ENCODE data around the gene NPAS4. TPM values are rescaled to one million over a fixed set of nuclear protein-coding genes. Genes with fewer than 3 reads are reported as not detected.

NPAS4 gene
- polyA plus RNA-seq, 2 donors: 0.16 to 0.31 TPM

GRCh38 chr11:66471142-66471541, 50.3 kb downstream of the NPAS4 start:
- Histone ChIP-seq H3K27ac (ENCODE audit: low read depth in 2 of 2, low read length in 1 of 2) (no peak overlapping the region), H3K27me3 (ENCODE audit: control insufficient read depth in 1 of 2, insufficient read depth in 2 of 2, low read length in 2 of 2) (no peaks in the 10 kb centered on the region), H3K4me1 (ENCODE audit: control insufficient read depth in 2 of 2, insufficient read depth in 2 of 2, low read length in 1 of 2) (peaks cover 2 to 5% of the 10 kb centered on the region in 2 donors), H3K9me3 (ENCODE audit: control insufficient read depth in 2 of 2, insufficient read depth in 1 of 2, low read depth in 1 of 2, low read length in 1 of 2) (no peaks in the 10 kb centered on the region), H3K4me3 (ENCODE audit: low read depth in 1 of 2, low read length in 2 of 2) (no peak overlapping the region), H3K36me3 (ENCODE audit: control insufficient read depth in 2 of 2, insufficient read depth in 2 of 2, low read length in 1 of 2) (peaks cover 0 to 19% of the 10 kb centered on the region in 2 donors)
- WGBS, 2 donors: 95% methylated on average over 16 of the region's 16 CpGs

- Histone ChIP-seq H3K9me3 (ENCODE audit: control insufficient read depth in 2 of 2, insufficient read depth in 1 of 2, low read depth in 1 of 2, low read length in 1 of 2) (no peaks in the 10 kb centered on the region), H3K36me3 (ENCODE audit: control insufficient read depth in 2 of 2, insufficient read depth in 2 of 2, low read length in 1 of 2) (peaks cover 0 to 21% of the 10 kb centered on the region in 2 donors), H3K4me3 (ENCODE audit: low read depth in 1 of 2, low read length in 2 of 2) (no peak overlapping the region), H3K27ac (ENCODE audit: low read depth in 2 of 2, low read length in 1 of 2) (no peak overlapping the region), H3K4me1 (ENCODE audit: control insufficient read depth in 2 of 2, insufficient read depth in 2 of 2, low read length in 1 of 2) (peaks cover 0 to 5% of the 10 kb centered on the region in 2 donors), H3K27me3 (ENCODE audit: control insufficient read depth in 1 of 2, insufficient read depth in 2 of 2, low read length in 2 of 2) (no peaks in the 10 kb centered on the region)
- WGBS, 2 donors: 89 to 92% methylated on average over 9 of the region's 9 CpGs
Observed at GRCh38 chr11:66472054-66472453, 51.2 kb downstream of the NPAS4 start.

DNA sequence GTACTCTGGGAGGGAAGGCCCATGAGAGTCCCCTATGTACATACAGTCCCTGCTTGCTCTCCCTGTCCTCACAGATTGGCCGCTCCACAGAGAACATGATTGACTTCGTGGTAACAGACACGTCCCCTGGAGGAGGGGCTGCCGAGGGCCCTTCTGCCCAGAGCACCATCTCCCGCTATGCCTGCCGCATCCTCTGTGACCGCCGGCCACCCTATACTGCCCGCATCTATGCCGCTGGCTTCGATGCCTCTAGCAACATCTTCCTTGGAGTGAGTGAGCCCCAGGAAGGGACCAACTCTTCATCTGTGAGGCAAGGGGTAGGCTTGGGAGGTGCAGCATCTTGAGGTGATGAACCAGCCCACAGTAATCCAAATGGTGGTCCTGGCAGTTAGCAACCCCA, 52.3 kb downstream of the NPAS4 start:
- Histone ChIP-seq H3K36me3 (ENCODE audit: control insufficient read depth in 2 of 2, insufficient read depth in 2 of 2, low read length in 1 of 2) (peaks cover 0 to 21% of the 10 kb centered on the region in 2 donors), H3K27me3 (ENCODE audit: control insufficient read depth in 1 of 2, insufficient read depth in 2 of 2, low read length in 2 of 2) (no peaks in the 10 kb centered on the region), H3K4me1 (ENCODE audit: control insufficient read depth in 2 of 2, insufficient read depth in 2 of 2, low read length in 1 of 2) (peaks cover 0 to 5% of the 10 kb centered on the region in 2 donors), H3K27ac (ENCODE audit: low read depth in 2 of 2, low read length in 1 of 2) (no peak overlapping the region), H3K4me3 (ENCODE audit: low read depth in 1 of 2, low read length in 2 of 2) (no peak overlapping the region), H3K9me3 (ENCODE audit: control insufficient read depth in 2 of 2, insufficient read depth in 1 of 2, low read depth in 1 of 2, low read length in 1 of 2) (no peaks in the 10 kb centered on the region)
- WGBS, 2 donors: 89 to 91% methylated on average over 11 of the region's 11 CpGs

DNA sequence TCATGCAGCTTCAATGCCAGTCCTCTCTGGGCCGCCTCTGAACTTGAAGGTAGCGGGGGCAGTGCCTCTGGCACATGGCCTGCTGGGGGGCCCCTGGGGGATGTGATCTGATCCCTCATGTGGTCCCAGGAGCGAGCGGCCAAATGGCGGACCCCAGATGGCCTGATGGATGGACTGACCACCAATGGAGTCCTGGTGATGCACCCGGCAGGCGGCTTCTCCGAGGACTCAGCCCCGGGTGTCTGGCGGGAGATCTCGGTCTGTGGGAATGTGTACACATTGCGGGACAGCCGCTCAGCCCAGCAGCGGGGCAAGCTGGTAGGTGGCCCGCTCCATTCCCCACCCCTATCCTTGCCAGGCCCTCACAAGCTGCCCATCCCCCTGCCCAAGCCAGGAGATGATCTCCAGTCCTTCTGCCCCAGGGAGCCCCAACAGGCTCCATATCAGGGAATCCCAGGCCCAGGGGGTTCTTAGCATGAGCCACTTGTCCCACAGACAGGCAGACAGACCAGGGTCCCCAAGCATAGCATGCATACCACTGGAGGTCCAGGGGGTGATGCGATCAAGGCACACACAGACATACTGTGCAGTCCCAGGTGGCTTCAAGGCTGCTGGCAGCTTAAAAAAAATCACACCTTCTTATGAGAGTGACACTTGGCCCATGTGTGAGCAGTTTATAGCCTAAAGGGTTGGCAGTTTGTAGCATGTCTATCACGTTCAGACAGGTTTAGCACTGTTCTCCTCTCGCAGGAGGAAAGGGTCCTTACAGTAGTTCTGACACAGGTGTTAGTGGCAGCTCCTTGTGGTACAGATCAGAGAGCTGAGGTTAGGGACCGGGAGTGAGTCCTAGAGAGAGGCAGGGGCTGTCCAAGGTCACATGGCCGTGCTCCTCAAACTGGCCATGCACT, 53.0 kb downstream of the NPAS4 start:
- no peaks in the 10 kb centered on the region for H3K9me3 ChIP-seq (ENCODE audit: control insufficient read depth in 2 of 2, insufficient read depth in 1 of 2, low read depth in 1 of 2, low read length in 1 of 2)
- no peak overlapping the region for H3K4me3 ChIP-seq (ENCODE audit: low read depth in 1 of 2, low read length in 2 of 2)
- H3K27ac ChIP-seq (ENCODE audit: low read depth in 2 of 2, low read length in 1 of 2): no peak overlapping the region
- H3K36me3 ChIP-seq (ENCODE audit: control insufficient read depth in 2 of 2, insufficient read depth in 2 of 2, low read length in 1 of 2): peaks cover 0 to 21% of the 10 kb centered on the region in 2 donors
- no peaks in the 10 kb centered on the region for H3K27me3 ChIP-seq (ENCODE audit: control insufficient read depth in 1 of 2, insufficient read depth in 2 of 2, low read length in 2 of 2)
- WGBS, 2 donors: 75 to 85% methylated on average over 20 of the region's 20 CpGs
- H3K4me1 ChIP-seq (ENCODE audit: control insufficient read depth in 2 of 2, insufficient read depth in 2 of 2, low read length in 1 of 2): peaks cover 0 to 5% of the 10 kb centered on the region in 2 donors

GRCh38 chr11:66475349-66476172, 54.7 kb downstream of the NPAS4 start:
- no peak overlapping the region for H3K27ac ChIP-seq (ENCODE audit: low read depth in 2 of 2, low read length in 1 of 2)
- WGBS, 2 donors: 93 to 95% methylated on average over 38 to 44 of the region's 44 CpGs
- no peaks in the 10 kb centered on the region for H3K9me3 ChIP-seq (ENCODE audit: control insufficient read depth in 2 of 2, insufficient read depth in 1 of 2, low read depth in 1 of 2, low read length in 1 of 2)
- no peak overlapping the region for H3K4me3 ChIP-seq (ENCODE audit: low read depth in 1 of 2, low read length in 2 of 2)
- peaks cover 0 to 5% of the 10 kb centered on the region in 2 donors for H3K4me1 ChIP-seq (ENCODE audit: control insufficient read depth in 2 of 2, insufficient read depth in 2 of 2, low read length in 1 of 2)
- H3K36me3 ChIP-seq (ENCODE audit: control insufficient read depth in 2 of 2, insufficient read depth in 2 of 2, low read length in 1 of 2): peaks cover 0 to 19% of the 10 kb centered on the region in 2 donors
- no peaks in the 10 kb centered on the region for H3K27me3 ChIP-seq (ENCODE audit: control insufficient read depth in 1 of 2, insufficient read depth in 2 of 2, low read length in 2 of 2)

Other genes starting within 250 kb of the NPAS4 start
- 10 to 100 TPM; 13.8 to 17.1 TPM for gene KLC2, start 163.3 kb upstream of the NPAS4 start, polyA plus RNA-seq
- 100 to 1,000 TPM; 129 to 156 TPM for gene RAB1B, start 152.4 kb upstream of the NPAS4 start, polyA plus RNA-seq
- gene CNIH2, start 142.9 kb upstream of the NPAS4 start, polyA plus RNA-seq: under 1 TPM; 0.62 to 0.77 TPM
- 10 to 100 TPM; 51.6 to 63.1 TPM for gene YIF1A, start 131.9 kb upstream of the NPAS4 start, polyA plus RNA-seq
- under 1 TPM; 0.01 to 0.04 TPM for gene TMEM151A, start 129.1 kb upstream of the NPAS4 start, polyA plus RNA-seq
- gene CD248, start 104.0 kb upstream of the NPAS4 start, polyA plus RNA-seq: 1 to 10 TPM; 1.4 to 3.3 TPM
- 10 to 100 TPM; 18.1 to 27.3 TPM for gene RIN1, start 84.6 kb upstream of the NPAS4 start, polyA plus RNA-seq
- 10 to 100 TPM; 44.1 to 49.9 TPM for gene BRMS1, start 75.9 kb upstream of the NPAS4 start, polyA plus RNA-seq
- 1 to 10 TPM; 4.9 to 7.0 TPM for gene B4GAT1, start 73.4 kb upstream of the NPAS4 start, polyA plus RNA-seq
- gene SLC29A2, start 49.3 kb upstream of the NPAS4 start, polyA plus RNA-seq: 1 to 10 TPM; 4.7 to 7.8 TPM
- 10 to 100 TPM; 27.2 to 51.1 TPM for gene MRPL11, start 17.8 kb downstream of the NPAS4 start, polyA plus RNA-seq
- gene PELI3, start 45.9 kb downstream of the NPAS4 start, polyA plus RNA-seq: 1 to 10 TPM; 5.5 to 7.8 TPM
- 10 to 100 TPM; 16.3 to 29.6 TPM for gene DPP3, start 59.4 kb downstream of the NPAS4 start, polyA plus RNA-seq
- 10 to 100 TPM in 1 of 2 donors, 1 to 10 TPM in 1; 9.3 to 15.3 TPM for gene BBS1, start 89.6 kb downstream of the NPAS4 start, polyA plus RNA-seq
- 1 to 10 TPM; 5.9 to 6.0 TPM for gene ZDHHC24, start 125.0 kb downstream of the NPAS4 start, polyA plus RNA-seq
- gene ACTN3, start 125.9 kb downstream of the NPAS4 start, polyA plus RNA-seq: under 1 TPM; 0.02 TPM
- 10 to 100 TPM in 1 of 2 donors, 1 to 10 TPM in 1; 4.2 to 10.2 TPM for gene CTSF, start 147.6 kb downstream of the NPAS4 start, polyA plus RNA-seq
- gene CCDC87, start 172.0 kb downstream of the NPAS4 start, polyA plus RNA-seq: under 1 TPM; 0.09 to 0.12 TPM
- gene CCS, start 172.2 kb downstream of the NPAS4 start, polyA plus RNA-seq: 10 to 100 TPM; 27.9 to 39.8 TPM
- 10 to 100 TPM; 20.6 to 34.2 TPM for gene RBM14, start 195.6 kb downstream of the NPAS4 start, polyA plus RNA-seq
- gene RBM4, start 217.7 kb downstream of the NPAS4 start, polyA plus RNA-seq: 10 to 100 TPM; 54.6 to 80.8 TPM

Measured in esophagus (tissue), 2 donors.